ENCODE data around the gene GFER. TPM values are rescaled to one million over a fixed set of nuclear protein-coding genes. Genes with fewer than 3 reads are reported as not detected.

GFER gene
- total and polyA plus RNA-seq, 10 of the 15 experiments (the other 5 are each of a cell fraction or from before 2014, with no cell fraction given), result 2.4 to 57.7 (median 31.3) TPM

DNA sequence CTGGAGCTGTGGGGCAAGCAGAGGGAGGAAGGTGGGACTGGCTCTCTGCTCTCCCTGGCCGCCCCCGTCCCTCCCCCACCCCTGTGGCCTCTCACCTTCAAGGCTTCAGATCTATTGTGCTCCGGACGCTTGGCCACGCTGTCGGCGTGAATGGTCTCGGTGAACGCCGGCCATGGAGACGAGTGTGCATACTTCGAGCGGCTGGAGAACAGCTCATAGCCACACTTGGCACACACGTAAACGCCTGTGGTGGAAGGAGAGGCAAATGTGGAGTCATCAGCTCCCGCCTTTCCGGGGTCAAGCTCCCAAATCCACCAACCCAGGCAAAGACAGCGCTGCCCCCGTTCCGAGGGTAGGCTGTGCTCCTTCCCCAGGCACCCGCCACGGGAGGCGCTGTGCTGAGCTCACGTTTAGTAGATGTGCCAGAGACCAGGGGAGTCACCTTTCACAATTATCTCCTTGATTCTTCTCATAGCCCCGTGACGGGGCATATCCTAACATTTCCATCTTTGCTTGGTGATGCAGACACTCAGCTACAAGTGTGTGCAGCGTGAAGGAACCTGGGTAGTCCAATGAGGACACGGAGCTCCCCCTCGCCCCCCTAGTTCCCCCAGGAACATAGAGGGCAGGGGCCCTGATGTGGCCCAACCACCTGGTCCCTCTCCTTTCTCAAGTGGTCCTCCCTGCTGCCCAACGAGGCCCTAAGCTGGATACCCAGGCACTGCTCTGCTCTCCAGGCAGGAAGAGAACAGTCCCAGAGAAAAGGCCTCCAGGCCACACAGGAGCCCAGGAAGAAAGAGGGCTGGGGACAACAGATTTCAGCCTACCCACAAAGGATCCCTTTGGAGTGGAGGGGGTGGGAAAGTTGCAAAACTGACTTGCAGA lies 42.6 kb upstream of the GFER start:
- Histone ChIP-seq H4K20me1 (ENCODE audit: control insufficient read depth, insufficient read depth) (no peaks in the 10 kb centered on the region), H3K36me3 (ENCODE audit: control insufficient read depth in 2 of 2, insufficient read depth in 2 of 2, low read length in 1 of 2) (peaks cover 0 to 5% of the 10 kb centered on the region in 2 experiments; a peak in 3 of 4 replicates), H3K4me1 (ENCODE audit: control insufficient read depth, insufficient read depth, low read length) (peaks cover 10% of the 10 kb centered on the region; the same call in 1 of the 2 replicates), H3K79me2 (ENCODE audit: control insufficient read depth, insufficient read depth, low read length) (peaks cover 18% of the 10 kb centered on the region), H2AFZ (ENCODE audit: control insufficient read depth, low read depth, low read length) (no peak overlapping the region), H3K4me2 (ENCODE audit: control insufficient read depth, insufficient read depth) (peak overlapping the region; percentile 84), H3K9me3 (replicated peaks; ENCODE audit: control insufficient read depth, insufficient read depth, low read length) (no peaks in the 10 kb centered on the region), H3K9ac (ENCODE audit: control insufficient read depth, insufficient read depth, low read length) (peak overlapping the region; percentile 80; the same call in 1 of the 2 replicates), H3K4me3 (peak overlapping the region; percentile 87), H3K27me3 (replicated peaks in 1 of 2; ENCODE audit: control insufficient read depth in 2 of 2, insufficient read depth in 2 of 2, low read length in 1 of 2) (no peaks in the 10 kb centered on the region), H3K27ac (ENCODE audit: control insufficient read depth, insufficient read depth) (peak overlapping the region; percentile 41; the same call in 1 of the 2 replicates)
- TF ChIP-seq BRCA1 (IDR thresholded peaks at IDR 0.05; ENCODE audit: low read depth, low read length) (no peak), DPF2 (IDR thresholded peaks at IDR 0.05) (no peak), CTCF (IDR thresholded peaks at IDR 0.05 in 2 of 3, conservative IDR thresholded peaks at IDR 0.05 in 1 of 3; ENCODE audit: control insufficient read depth in 2 of 3, extremely low read depth in 1 of 3, insufficient read depth in 1 of 3, low read depth in 3 of 3, low read length in 3 of 3) (0 out of 6 replicates have a peak, but pooled peaks of 1 of the 3 experiments have one; percentile 1), RFX5 (IDR thresholded peaks at IDR 0.05; ENCODE audit: low read depth, low read length) (no peak), BHLHE40 (IDR thresholded peaks at IDR 0.05; ENCODE audit: borderline replicate concordance in 1 of 2, low read depth in 2 of 2, low read length in 1 of 2) (peak in 1 of 2 experiments; percentile 35; a peak in 1 of 4 replicates), TCF7 (IDR thresholded peaks at IDR 0.05; ENCODE audit: borderline replicate concordance) (no peak)
- TF ChIP-seq, protein P1, sequence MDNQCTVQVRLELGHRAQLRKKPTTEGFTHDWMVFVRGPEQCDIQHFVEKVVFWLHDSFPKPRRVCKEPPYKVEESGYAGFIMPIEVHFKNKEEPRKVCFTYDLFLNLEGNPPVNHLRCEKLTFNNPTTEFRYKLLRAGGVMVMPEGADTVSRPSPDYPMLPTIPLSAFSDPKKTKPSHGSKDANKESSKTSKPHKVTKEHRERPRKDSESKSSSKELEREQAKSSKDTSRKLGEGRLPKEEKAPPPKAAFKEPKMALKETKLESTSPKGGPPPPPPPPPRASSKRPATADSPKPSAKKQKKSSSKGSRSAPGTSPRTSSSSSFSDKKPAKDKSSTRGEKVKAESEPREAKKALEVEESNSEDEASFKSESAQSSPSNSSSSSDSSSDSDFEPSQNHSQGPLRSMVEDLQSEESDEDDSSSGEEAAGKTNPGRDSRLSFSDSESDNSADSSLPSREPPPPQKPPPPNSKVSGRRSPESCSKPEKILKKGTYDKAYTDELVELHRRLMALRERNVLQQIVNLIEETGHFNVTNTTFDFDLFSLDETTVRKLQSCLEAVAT (IDR thresholded peaks at IDR 0.05), result 0 out of 2 replicates have a peak, but pooled peaks have one; percentile 42
- BruUV-seq (replicated peaks), result no TSS peak
- WGBS (ENCODE audit: insufficient coverage, insufficient replicate concordance, low lambda C conversion rate, missing lambda C conversion rate), result 89% methylated on average over 28 of the region's 30 CpGs
- FAIRE-seq (no peak), ATAC-seq (no peak), DNase-seq (ENCODE audit: low read depth, low spot score) (no peak)
- in situ Hi-C loops (cut with MboI) (no loop called here), intact Hi-C loops (cut with micrococcal nuclease; ENCODE audit: unreplicated experiment) (no loop called here)
- SMC1A ChIA-PET (ENCODE audit: uncharacterized antibody, unreplicated experiment), result no interaction called here
- RAD21 ChIA-PET (ENCODE audit: unreplicated experiment), result interaction anchor here (1.8 kb wide), 1 partner anchor 13 kb away, joined by 6 read pairs; no protein-coding TSS in a partner anchor
- POLR2A ChIA-PET, result interaction anchor here (0.6 to 2.3 kb wide), 6 partner anchors 22 to 806 kb away, joined by 3 to 6 read pairs (median 5); partner anchors contain the start of gene RPS2
- CTCF ChIA-PET, result interaction anchor here (1.0 to 2.0 kb wide), 5 partner anchors 12 to 316 kb away, joined by 3 to 8 read pairs (median 5); no protein-coding TSS in a partner anchor
